ENCODE results near the gene STIM1.

DNA sequence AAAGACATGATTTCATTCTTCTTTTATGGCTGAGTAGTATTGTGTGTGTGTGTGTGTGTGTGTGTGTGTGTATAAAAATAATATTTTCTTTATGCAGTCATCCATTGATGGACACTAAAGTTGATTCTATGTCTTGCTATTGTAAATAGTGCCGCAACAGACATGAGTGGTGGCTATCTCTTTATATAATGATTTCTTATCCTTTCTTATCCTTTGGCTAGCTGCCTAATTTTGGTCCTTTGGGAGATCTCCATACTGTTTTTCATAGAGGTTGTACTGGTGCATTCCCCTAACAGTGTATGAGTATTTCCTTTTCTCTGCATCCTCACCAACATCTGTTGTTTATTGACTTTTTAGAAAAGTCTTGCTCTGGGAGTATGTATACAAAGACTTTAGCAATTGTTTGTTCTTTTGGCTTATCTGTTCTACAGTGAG is 107.0 kb downstream of the STIM1 start:
- TF ChIP-seq, protein P1, sequence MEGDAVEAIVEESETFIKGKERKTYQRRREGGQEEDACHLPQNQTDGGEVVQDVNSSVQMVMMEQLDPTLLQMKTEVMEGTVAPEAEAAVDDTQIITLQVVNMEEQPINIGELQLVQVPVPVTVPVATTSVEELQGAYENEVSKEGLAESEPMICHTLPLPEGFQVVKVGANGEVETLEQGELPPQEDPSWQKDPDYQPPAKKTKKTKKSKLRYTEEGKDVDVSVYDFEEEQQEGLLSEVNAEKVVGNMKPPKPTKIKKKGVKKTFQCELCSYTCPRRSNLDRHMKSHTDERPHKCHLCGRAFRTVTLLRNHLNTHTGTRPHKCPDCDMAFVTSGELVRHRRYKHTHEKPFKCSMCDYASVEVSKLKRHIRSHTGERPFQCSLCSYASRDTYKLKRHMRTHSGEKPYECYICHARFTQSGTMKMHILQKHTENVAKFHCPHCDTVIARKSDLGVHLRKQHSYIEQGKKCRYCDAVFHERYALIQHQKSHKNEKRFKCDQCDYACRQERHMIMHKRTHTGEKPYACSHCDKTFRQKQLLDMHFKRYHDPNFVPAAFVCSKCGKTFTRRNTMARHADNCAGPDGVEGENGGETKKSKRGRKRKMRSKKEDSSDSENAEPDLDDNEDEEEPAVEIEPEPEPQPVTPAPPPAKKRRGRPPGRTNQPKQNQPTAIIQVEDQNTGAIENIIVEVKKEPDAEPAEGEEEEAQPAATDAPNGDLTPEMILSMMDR (IDR thresholded peaks at IDR 0.05; ENCODE audit: insufficient read depth, low read length): no peak
- TF ChIP-seq, protein P2, sequence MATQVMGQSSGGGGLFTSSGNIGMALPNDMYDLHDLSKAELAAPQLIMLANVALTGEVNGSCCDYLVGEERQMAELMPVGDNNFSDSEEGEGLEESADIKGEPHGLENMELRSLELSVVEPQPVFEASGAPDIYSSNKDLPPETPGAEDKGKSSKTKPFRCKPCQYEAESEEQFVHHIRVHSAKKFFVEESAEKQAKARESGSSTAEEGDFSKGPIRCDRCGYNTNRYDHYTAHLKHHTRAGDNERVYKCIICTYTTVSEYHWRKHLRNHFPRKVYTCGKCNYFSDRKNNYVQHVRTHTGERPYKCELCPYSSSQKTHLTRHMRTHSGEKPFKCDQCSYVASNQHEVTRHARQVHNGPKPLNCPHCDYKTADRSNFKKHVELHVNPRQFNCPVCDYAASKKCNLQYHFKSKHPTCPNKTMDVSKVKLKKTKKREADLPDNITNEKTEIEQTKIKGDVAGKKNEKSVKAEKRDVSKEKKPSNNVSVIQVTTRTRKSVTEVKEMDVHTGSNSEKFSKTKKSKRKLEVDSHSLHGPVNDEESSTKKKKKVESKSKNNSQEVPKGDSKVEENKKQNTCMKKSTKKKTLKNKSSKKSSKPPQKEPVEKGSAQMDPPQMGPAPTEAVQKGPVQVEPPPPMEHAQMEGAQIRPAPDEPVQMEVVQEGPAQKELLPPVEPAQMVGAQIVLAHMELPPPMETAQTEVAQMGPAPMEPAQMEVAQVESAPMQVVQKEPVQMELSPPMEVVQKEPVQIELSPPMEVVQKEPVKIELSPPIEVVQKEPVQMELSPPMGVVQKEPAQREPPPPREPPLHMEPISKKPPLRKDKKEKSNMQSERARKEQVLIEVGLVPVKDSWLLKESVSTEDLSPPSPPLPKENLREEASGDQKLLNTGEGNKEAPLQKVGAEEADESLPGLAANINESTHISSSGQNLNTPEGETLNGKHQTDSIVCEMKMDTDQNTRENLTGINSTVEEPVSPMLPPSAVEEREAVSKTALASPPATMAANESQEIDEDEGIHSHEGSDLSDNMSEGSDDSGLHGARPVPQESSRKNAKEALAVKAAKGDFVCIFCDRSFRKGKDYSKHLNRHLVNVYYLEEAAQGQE (IDR thresholded peaks at IDR 0.05; ENCODE audit: insufficient replicate concordance, low read depth): no peak
- no peak for TF ChIP-seq POLR2AphosphoS5 (IDR thresholded peaks at IDR 0.05; ENCODE audit: low read depth)

Data from HL-60 (cell line).